GM12873 (cell line): ENCODE results near the gene MRFAP1.

ENCODE experiments used
- CTCF ChIP-seq: IDR thresholded peaks from 2 replicates; pipeline ENCODE4 v1.5.1; 2012; ENCODE audit warnings: low read depth, mild to moderate bottlenecking, moderate library complexity, low read length, control low read depth; ENCODE audit not compliant: insufficient read depth; ENCODE audit errors: missing control alignments

The MRFAP1 gene

GRCh38 chr4:6612961-6613675 lies 27.4 kb upstream of the MRFAP1 start:
- TF ChIP-seq CTCF: no peak

- no peak for TF ChIP-seq CTCF
Observed at GRCh38 chr4:6613676-6614651, 26.5 kb upstream of the MRFAP1 start.

GRCh38 chr4:6614701-6615230 lies 25.7 kb upstream of the MRFAP1 start:
- TF ChIP-seq CTCF: no peak

- no peak for TF ChIP-seq CTCF
Observed at GRCh38 chr4:6616087-6616995, 24.1 kb upstream of the MRFAP1 start.

- TF ChIP-seq CTCF: no peak
Observed at GRCh38 chr4:6617246-6617645, 23.2 kb upstream of the MRFAP1 start.

- no peak for TF ChIP-seq CTCF
Observed at GRCh38 chr4:6618386-6619115, 21.9 kb upstream of the MRFAP1 start.
